Bone marrow (tissue), 2 donors: Measurements from ENCODE around the gene RAB3GAP1.
"Not testable (repeated sequence)": the region's sequence is repeated elsewhere in the genome, so short reads cannot be mapped to it uniquely, and the experiment has no call there.

Source experiments
- DNase-seq, 2 donors: peaks; one replicate each; lab custom pipeline; 2025; lab: John Stamatoyannopoulos, UW

RAB3GAP1 gene

DNA sequence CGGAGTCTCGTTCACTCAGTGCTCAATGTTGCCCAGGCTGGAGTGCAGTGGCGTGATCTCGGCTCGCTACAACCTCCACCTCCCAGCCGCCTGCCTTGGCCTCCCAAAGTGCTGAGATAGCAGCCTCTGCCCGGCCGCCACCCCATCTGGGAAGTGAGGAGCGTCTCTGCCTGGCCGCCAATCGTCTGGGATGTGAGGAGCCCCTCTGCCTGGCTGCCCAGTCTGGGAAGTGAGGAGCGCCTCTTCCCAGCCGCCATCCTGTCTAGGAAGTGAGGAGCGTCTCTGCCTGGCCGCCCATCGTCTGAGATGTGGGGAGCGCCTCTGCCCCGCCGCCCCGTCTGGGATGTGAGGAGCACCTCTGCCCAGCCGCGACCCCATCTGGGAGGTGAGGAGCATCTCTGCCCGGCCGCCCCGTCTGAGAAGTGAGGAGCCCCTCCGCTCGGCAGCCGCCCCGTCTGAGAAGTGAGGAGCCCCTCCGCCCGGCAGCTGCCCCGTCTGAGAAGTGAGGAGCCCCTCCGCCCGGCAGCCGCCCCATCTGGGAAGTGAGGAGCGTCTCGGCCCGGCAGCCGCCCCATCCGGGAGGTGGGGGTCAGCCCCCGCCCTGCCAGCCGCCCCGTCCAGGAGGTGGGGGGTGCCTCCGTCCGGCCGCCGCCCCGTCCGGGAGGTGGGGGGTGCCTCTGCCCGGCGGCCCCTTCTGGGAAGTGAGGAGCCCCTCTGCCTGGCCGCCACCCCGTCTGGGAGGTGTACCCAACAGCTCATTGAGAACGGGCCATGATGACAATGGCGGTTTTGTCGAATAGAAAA lies 53.6 kb downstream of the RAB3GAP1 start:
- DNase-seq = not testable (repeated sequence)

DNA sequence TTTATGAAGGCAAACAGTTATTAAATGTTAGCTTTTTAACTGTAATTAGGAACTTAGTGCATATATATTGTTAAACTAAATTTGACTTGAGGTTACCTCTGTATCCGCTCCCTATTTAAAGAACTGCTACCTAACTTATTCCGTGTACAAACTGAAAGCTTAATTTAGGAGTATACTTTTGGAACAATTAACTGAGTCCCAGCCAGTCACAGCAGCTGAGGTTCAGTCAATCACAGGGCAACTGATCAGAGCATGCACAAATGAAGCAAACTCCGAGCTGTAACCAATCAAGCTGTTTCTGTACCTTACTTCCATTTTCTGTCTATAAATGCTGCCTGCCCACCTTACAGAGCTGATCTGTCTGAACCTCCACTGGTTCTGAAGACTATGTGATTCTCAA lies 61.2 kb downstream of the RAB3GAP1 start:
- DNase-seq = no peak

GRCh38 chr2:135119582-135119981 lies 67.5 kb downstream of the RAB3GAP1 start:
- DNase-seq = no peak

GRCh38 chr2:135121016-135121657 lies 69.0 kb downstream of the RAB3GAP1 start:
- no peak for DNase-seq

- DNase-seq = not testable (repeated sequence)
Measured at GRCh38 chr2:135121658-135122039, 69.6 kb downstream of the RAB3GAP1 start.

DNA sequence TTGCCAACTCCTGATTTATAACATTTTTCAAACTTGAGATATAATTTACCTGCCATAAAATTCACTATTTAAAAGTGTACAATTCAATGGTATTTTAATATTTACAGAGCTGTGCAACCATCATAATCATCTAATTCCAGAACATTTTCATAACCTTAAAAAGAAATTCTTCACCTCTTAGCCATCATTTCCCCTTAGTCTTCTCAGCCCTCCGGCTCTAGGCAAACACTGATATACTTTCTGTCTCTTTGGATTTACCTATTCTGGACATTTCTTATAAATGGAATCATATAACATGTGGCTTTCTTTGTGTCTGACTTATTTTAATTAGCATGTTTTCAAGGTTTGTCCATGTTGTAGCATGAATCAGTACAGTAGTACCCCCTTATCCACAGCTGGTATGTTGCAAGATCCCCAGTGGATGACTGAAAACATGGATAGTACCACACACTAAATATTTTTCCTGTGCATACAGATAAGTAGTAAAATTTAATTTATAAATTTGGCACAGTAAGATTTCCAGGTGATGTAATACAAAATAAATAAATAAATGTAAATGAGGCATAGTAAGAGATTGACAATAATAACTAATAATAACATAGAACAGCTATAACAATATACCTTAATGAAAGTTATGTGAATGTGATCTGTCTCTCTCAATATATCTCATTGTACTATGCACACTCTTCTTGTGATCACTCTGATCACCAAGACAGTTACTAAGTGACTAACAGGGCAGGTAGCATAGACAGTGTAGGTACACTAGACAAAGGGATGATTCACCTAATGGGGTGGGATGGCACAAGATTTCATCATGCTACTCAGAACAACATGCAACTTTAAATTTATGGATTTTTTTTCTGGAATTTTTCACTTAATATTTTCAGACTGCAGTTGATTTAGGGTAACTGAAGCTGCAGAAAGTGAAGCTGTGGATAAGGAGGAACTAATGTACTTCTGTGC lies 73.1 kb downstream of the RAB3GAP1 start:
- no peak for DNase-seq

GRCh38 chr2:135125940-135126339 lies 73.8 kb downstream of the RAB3GAP1 start:
- no peak for DNase-seq

- no peak for DNase-seq
Measured at GRCh38 chr2:135130751-135131150, 78.7 kb downstream of the RAB3GAP1 start.

DNA sequence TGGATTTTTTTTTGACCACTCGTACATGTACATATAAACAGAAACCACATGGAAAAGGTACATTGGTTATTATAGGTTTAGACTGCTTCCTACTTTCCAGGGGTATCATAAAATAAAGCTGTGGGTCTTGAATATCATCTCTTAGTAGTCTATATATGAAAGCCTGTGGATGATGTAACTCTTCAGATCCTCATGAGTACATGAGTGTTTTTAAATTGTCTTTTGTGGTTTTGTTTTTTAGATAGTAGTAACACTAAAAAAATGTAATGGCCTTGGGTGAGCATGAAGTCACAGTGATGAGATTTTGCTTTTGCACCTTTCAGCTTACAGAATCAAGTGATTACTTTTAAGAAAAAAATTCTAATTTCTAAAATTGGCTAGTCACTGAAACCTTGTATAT lies 80.2 kb downstream of the RAB3GAP1 start:
- DNase-seq = no peak

- no peak for DNase-seq
Measured at GRCh38 chr2:135140606-135141005, 88.5 kb downstream of the RAB3GAP1 start.

DNA sequence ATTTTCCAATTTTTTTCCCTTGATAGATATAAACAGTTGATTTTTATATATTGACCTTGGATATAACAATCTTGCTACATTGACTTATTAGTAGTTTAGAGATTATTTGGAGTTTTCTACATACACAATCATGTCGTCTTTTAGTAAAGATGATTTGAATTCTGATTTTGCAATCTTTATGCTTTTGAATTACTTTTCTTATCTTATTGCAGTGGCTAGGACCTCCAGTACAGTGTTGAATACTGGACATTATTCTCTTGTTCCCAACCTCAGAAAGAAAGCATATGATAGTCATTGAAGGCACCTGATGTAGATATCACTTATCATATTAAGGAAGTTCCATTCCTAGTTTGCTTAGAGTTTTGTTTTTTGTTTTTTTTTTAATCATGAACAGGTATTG lies 90.2 kb downstream of the RAB3GAP1 start:
- no peak for DNase-seq

DNA sequence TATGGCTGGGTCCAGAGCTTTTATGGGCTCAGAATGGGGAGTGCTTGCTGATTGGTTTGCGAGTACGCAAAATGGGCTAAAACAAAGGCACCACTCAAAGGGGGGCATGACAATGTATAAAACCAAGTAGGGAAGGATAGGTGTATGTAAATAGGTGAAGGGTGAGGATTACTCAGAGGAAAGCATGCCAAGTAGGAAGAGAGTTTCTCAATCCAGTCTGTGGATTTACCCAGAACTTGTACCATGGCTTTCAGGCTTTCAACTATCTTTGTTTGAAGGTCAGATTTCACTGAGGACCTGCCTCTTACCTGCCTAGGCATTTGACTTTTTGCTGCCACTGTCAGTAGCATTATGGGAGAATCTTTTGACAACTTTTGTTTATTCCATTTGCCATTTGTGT lies 92.3 kb downstream of the RAB3GAP1 start:
- DNase-seq = no peak

- no peak for DNase-seq
Measured at GRCh38 chr2:135149251-135149650, 97.2 kb downstream of the RAB3GAP1 start.

- no peak for DNase-seq
Measured at GRCh38 chr2:135150725-135151124, 98.6 kb downstream of the RAB3GAP1 start.

- DNase-seq = no peak
Measured at GRCh38 chr2:135151615-135152014, 99.5 kb downstream of the RAB3GAP1 start.

GRCh38 chr2:135152361-135152760 lies 100.3 kb downstream of the RAB3GAP1 start:
- no peak for DNase-seq

GRCh38 chr2:135154962-135155361 lies 102.9 kb downstream of the RAB3GAP1 start:
- no peak for DNase-seq

DNA sequence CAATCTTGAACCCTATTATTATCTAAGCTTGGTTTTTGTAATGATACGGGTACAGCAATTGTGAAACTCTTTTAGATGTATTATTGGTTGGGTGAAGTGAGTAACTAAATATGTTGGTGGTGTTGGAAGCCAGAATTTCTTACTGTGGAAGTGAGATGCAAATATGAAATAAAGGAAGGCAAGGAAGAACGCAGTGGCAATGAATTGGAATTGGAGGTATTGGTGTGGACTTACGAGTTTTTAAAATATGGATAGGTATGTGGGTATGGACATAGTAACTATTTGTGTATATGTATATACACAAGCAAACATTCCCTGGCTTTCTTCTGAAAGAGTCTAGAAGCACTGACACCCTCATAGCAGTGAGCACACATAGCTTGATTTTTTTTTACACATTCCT lies 105.8 kb downstream of the RAB3GAP1 start:
- DNase-seq = no peak

DNA sequence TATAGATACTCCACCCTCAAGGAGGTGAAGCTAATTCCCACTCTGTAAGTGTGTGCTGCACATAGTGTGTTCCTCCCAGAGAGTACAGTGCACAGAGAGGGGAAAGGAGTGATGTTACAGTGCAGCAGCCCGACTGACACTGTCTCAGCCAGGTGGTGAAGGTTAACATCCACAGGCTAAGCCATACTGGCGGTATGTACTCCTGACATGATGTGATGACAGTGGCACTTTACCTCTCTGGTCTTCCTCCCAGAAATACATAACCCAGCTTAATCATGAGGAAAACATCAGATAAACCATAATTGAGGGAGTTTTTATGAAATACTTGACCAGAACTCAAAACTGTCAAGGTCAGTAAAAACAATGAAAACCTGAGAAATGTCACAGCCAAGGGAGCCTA lies 107.1 kb downstream of the RAB3GAP1 start:
- DNase-seq = no peak

DNA sequence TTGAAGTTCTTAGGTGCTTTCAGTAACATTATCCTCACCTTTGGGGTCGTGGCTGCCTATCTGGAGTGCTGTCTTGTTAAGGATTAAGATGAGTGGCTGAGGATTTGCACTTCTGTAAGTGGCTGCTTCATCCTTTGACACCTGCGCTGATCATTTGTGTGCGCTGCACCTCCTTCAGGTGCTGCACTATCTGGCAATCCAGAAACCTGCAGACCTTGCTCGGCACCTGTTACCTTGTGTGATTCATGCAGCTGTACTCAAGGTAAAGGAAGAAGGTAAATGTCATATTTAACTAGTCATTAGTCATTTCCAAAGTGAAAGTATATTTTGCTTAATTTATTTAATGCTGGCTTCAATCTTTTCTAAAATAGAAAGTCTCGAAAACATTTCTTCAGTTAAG lies 110.3 kb downstream of the RAB3GAP1 start:
- DNase-seq = no peak

- DNase-seq = no peak
Measured at GRCh38 chr2:135162786-135163185, 110.7 kb downstream of the RAB3GAP1 start.

GRCh38 chr2:135163306-135163705 lies 111.2 kb downstream of the RAB3GAP1 start:
- DNase-seq = no peak

GRCh38 chr2:135163901-135164300 lies 111.8 kb downstream of the RAB3GAP1 start:
- DNase-seq = no peak
